Panc1 (cell line): Measurements from ENCODE around the gene MSH3. TPM values are rescaled to one million over a fixed set of nuclear protein-coding genes. Genes with fewer than 3 reads are reported as not detected.

Experiments used
- ATAC-seq: fragments of 200-7000 bp; cut with Tn5 transposase; 2 replicates; pipeline ENCODE4 v1.9.1; 2020; ENCODE audit warnings: mild to moderate bottlenecking, moderate library complexity
- BruUV-seq: library from RNA; stranded (reverse); fragments of 400-500 nt; replicated peaks from 2 replicates; lab custom pipeline; 2021; lab: Mats Ljungman, UMichigan
- CTCF ChIA-PET: fragments of 300-600 bp; sonication (Branson Sonifier 250); formaldehyde crosslinking; loops from one replicate; lab custom pipeline; 2022; ENCODE audit warnings: antibody characterized with exemption; lab: Charles Lee
- POLR2A ChIA-PET: fragments of 300-600 bp; sonication (Branson Sonifier 250); formaldehyde crosslinking; loops from one replicate; lab custom pipeline; 2022; ENCODE audit warnings: antibody characterized with exemption; lab: Charles Lee
- DNase-seq: peaks from one replicate; pipeline ENCODE4 v3.0.0-alpha.2; 2010; ENCODE audit warnings: low read depth, low spot score
- H3K27ac ChIP-seq: 2 replicates; pipeline ENCODE4 v1.5.1; 2011; ENCODE audit warnings: mild to moderate bottlenecking, low read length, inconsistent platforms
- H3K27me3 ChIP-seq: fragments of 200-500 bp; sonication (Bioruptor generic); 2 replicates; pipeline ENCODE4 v1.6.0; 2014; ENCODE audit warnings: low read length, inconsistent platforms; ENCODE audit not compliant: control insufficient read depth, insufficient read depth
- H3K36me3 ChIP-seq: fragments of 200-500 bp; sonication (Bioruptor generic); 2 replicates; pipeline ENCODE4 v1.5.1; 2014; ENCODE audit warnings: inconsistent platforms, mild to moderate bottlenecking, low read length, moderate library complexity; ENCODE audit not compliant: control insufficient read depth, insufficient read depth
- H3K4me1 ChIP-seq: 2 replicates; pipeline ENCODE4 v1.5.1; 2011; ENCODE audit warnings: inconsistent platforms, mild to moderate bottlenecking, low read length, moderate library complexity; ENCODE audit not compliant: control insufficient read depth, insufficient read depth
- H3K4me3 ChIP-seq, 2 experiments: 2 replicates each; pipeline ENCODE4 v1.5.1; 2011 to 2012; ENCODE audit warnings: low read depth in 2 of 2, low read length in 2 of 2, mild to moderate bottlenecking in 2 of 2, inconsistent platforms in 1 of 2, moderate library complexity in 1 of 2
- H3K9me3 ChIP-seq: fragments of 200-500 bp; sonication (Bioruptor generic); 2 replicates; pipeline ENCODE4 v1.5.1; 2014; ENCODE audit warnings: low read depth, mild to moderate bottlenecking, inconsistent platforms, low read length, moderate library complexity; ENCODE audit not compliant: control insufficient read depth, insufficient read depth
- CTCF ChIP-seq: fragments of 450-650 bp; IDR thresholded peaks from 2 replicates; pipeline ENCODE4 v1.5.1; 2017; ENCODE audit warnings: mild to moderate bottlenecking
- POLR2AphosphoS5 ChIP-seq: IDR thresholded peaks from 2 replicates; pipeline ENCODE4 v1.6.1; 2012; ENCODE audit warnings: mild to moderate bottlenecking, low read depth, low read length, moderate library complexity
- REST ChIP-seq, 2 experiments: IDR thresholded peaks; 2 replicates each; pipeline ENCODE4 v1.6.1; 2011 to 2012; ENCODE audit warnings: low read depth in 2 of 2, control low read depth in 1 of 2, low read length in 1 of 2, mild to moderate bottlenecking in 1 of 2, moderate library complexity in 1 of 2; ENCODE audit not compliant: insufficient read depth in 1 of 2
- SIN3A ChIP-seq: IDR thresholded peaks from 2 replicates; pipeline ENCODE4 v1.6.1; 2012; ENCODE audit warnings: low read depth, mild to moderate bottlenecking, low read length, moderate library complexity, borderline replicate concordance; ENCODE audit not compliant: insufficient read depth
- TCF7L2 ChIP-seq: IDR thresholded peaks from 2 replicates; pipeline ENCODE4 v1.6.1; 2011; ENCODE audit warnings: mild to moderate bottlenecking, low read depth, low read length, inconsistent platforms
- in situ Hi-C: cut with HindIII; loops from 2 replicates; pipeline ENCODE4 v1.10.0; 2016; ENCODE audit warnings: low sequenced_read_pairs, low pct_unique_long_range_greater_than_20kb
- intact Hi-C: fragments of 100-400 bp; cut with micrococcal nuclease; formaldehyde crosslinking; loops from one replicate; pipeline ENCODE4 v1.10.0; 2022; ENCODE audit not compliant: unreplicated experiment
- total RNA-seq: library from RNA; stranded (reverse); gene quantifications from one replicate; pipeline ENCODE4 v1.2.1, GENCODE V29; 2021; ENCODE audit not compliant: unreplicated experiment

The MSH3 gene
- total RNA-seq, 1 experiment from 2014 or later: 18.9 TPM

- BruUV-seq: no TSS peak
- in situ Hi-C loops (no loop called here), intact Hi-C loops (no loop called here)
- POLR2A ChIA-PET: no interaction called here
- H3K9me3 ChIP-seq: no peaks in the 10 kb centered on the region
- no peak overlapping the region for H3K4me3 ChIP-seq
- DNase-seq (no peak), ATAC-seq (no peak)
- TF ChIP-seq TCF7L2 (no peak), REST (IDR thresholded peaks at IDR 0.05; ENCODE audit: insufficient read depth in 1 of 2, low read depth in 2 of 2, low read length in 1 of 2) (no peak), SIN3A (no peak), POLR2AphosphoS5 (no peak), CTCF (no peak)
- H3K36me3 ChIP-seq: no peaks in the 10 kb centered on the region
- no peaks in the 10 kb centered on the region for H3K27me3 ChIP-seq
- CTCF ChIA-PET: interaction anchor here (0.6 kb wide), 1 partner anchor 152 kb away, joined by 4 read pairs; no protein-coding TSS in a partner anchor
- H3K27ac ChIP-seq: no peak overlapping the region
- no peaks in the 10 kb centered on the region for H3K4me1 ChIP-seq
Measured at GRCh38 chr5:80916676-80917075, 262.2 kb downstream of the MSH3 start.

GRCh38 chr5:80917631-80918030 is 263.2 kb downstream of the MSH3 start:
- TF ChIP-seq SIN3A (no peak), CTCF (no peak), TCF7L2 (no peak), REST (IDR thresholded peaks at IDR 0.05; ENCODE audit: insufficient read depth in 1 of 2, low read depth in 2 of 2, low read length in 1 of 2) (no peak), POLR2AphosphoS5 (no peak)
- H3K36me3 ChIP-seq: no peaks in the 10 kb centered on the region
- no peak overlapping the region for H3K27ac ChIP-seq
- in situ Hi-C loops: no loop called here
- DNase-seq: no peak
- no peak overlapping the region for H3K4me3 ChIP-seq
- no peaks in the 10 kb centered on the region for H3K27me3 ChIP-seq
- POLR2A ChIA-PET: interaction anchor here (0.5 kb wide), 1 partner anchor 15 kb away, joined by 5 read pairs; no protein-coding TSS in a partner anchor
- CTCF ChIA-PET: no interaction called here
- BruUV-seq: no TSS peak
- no peak for ATAC-seq
- intact Hi-C loops: no loop called here
- no peaks in the 10 kb centered on the region for H3K4me1 ChIP-seq
- no peaks in the 10 kb centered on the region for H3K9me3 ChIP-seq
